ENCODE measurements around the gene ARHGAP19. TPM values are rescaled to one million over a fixed set of nuclear protein-coding genes. Genes with fewer than 3 reads are reported as not detected.
A peak's percentile ranks its signal among the peaks of the same experiment; 100 is the strongest.

Gene ARHGAP19
- total RNA-seq, 1 experiment from 2014 or later: 33.2 TPM

- H3K27ac ChIP-seq (ENCODE audit: insufficient read length, low read depth, low read length): no peak overlapping the region
These were observed 11.7 kb downstream of the ARHGAP19 start for GRCh38 chr10:97280783-97281182.

More at GRCh38 chr10:97280783-97281182, 11.7 kb downstream of the ARHGAP19 start:
- H3K4me1 ChIP-seq (ENCODE audit: insufficient read depth, low read length): no peaks in the 10 kb centered on the region
- no peak for TF ChIP-seq CTCF (conservative IDR thresholded peaks at IDR 0.05)
- no peaks in the 10 kb centered on the region; the same call in 1 of the 2 replicates for H3K79me2 ChIP-seq (ENCODE audit: insufficient read depth, low read length)
- Mint-ChIP-seq H3K4me1 (peaks cover 0 to 7% of the 10 kb centered on the region in 2 experiments; a peak in 1 of 4 replicates), H3K4me3 (no peak overlapping the region), H3K9me3 (no peaks in the 10 kb centered on the region), H3K27ac (peak overlapping the region in 1 of 3 experiments; percentile 37; a peak in 1 of 7 replicates), H3K27me3 (ENCODE audit: low read depth) (no peaks in the 10 kb centered on the region; the same call in 1 of the 2 replicates), H3K36me3 (ENCODE audit: insufficient read depth in 1 of 3, low read depth in 3 of 3) (peaks cover 0 to 3% (median 0%) of the 10 kb centered on the region in 3 experiments; a peak in 1 of 7 replicates)
- WGBS (ENCODE audit: extremely low coverage, insufficient read length, low lambda C conversion rate): no CpG with 5 or more reads among the region's 3 CpGs
- no peak overlapping the region for H2BK120ac ChIP-seq (ENCODE audit: low read depth, low read length, poor library complexity, severe bottlenecking)
- H3K4me2 ChIP-seq (ENCODE audit: insufficient read depth, insufficient read length, low read length): no peak overlapping the region
- H3K27me3 ChIP-seq (ENCODE audit: insufficient read depth, low read length): no peaks in the 10 kb centered on the region
- H3K56ac ChIP-seq (ENCODE audit: insufficient read length, low read depth, low read length): no peak overlapping the region
- H2BK15ac ChIP-seq (ENCODE audit: low read depth, low read length): no peak overlapping the region
- H3T11ph ChIP-seq (ENCODE audit: low read length): no peak overlapping the region
- no peak overlapping the region for H2BK12ac ChIP-seq (ENCODE audit: insufficient read length, low read depth, low read length)
- H4K91ac ChIP-seq (ENCODE audit: insufficient read length, low read depth, low read length): no peak overlapping the region
- no peak overlapping the region for H4K5ac ChIP-seq (ENCODE audit: insufficient read length, low read depth, low read length)
- no peaks in the 10 kb centered on the region for H3K9me3 ChIP-seq (ENCODE audit: control insufficient read depth, low read depth, low read length)
- no peak overlapping the region for H2AK5ac ChIP-seq (ENCODE audit: insufficient read length, low read length)
- no peak overlapping the region for H3K9ac ChIP-seq (ENCODE audit: extremely low read depth, insufficient read length, low read length)
- no peak overlapping the region for H3K18ac ChIP-seq (ENCODE audit: insufficient read length, low read depth, low read length)
- peaks cover 7% of the 10 kb centered on the region for H3K79me1 ChIP-seq (ENCODE audit: insufficient read depth, low read depth, low read length, poor library complexity, severe bottlenecking)
- H4K8ac ChIP-seq (replicated peaks; ENCODE audit: insufficient read length, low read depth, low read length): no peak overlapping the region
- H3K14ac ChIP-seq (ENCODE audit: insufficient read depth, low read length): no peak overlapping the region
- no peaks in the 10 kb centered on the region for H4K20me1 ChIP-seq (ENCODE audit: control insufficient read depth, insufficient read depth, insufficient read length)
- H3K23me2 ChIP-seq (ENCODE audit: insufficient read length, low read depth, low read length, poor library complexity, severe bottlenecking): no peaks in the 10 kb centered on the region
- H2BK20ac ChIP-seq (ENCODE audit: low read depth, low read length, poor library complexity, severe bottlenecking): no peak overlapping the region
- no peak overlapping the region for H2BK5ac ChIP-seq (ENCODE audit: insufficient read length, low read length)
- DNase-seq: no peak
- H3K4ac ChIP-seq (ENCODE audit: low read depth, low read length): no peak overlapping the region
- no peak overlapping the region for H2AFZ ChIP-seq (ENCODE audit: low read length)
- H3K23ac ChIP-seq (ENCODE audit: insufficient read length, low read depth, low read length): no peak overlapping the region
